ENCODE results near the gene CYTH4.

Gene CYTH4

GRCh38 chr22:37290737-37291136 is 8.4 kb downstream of the CYTH4 start:
- DNase-seq (ENCODE audit: low read depth in 2 of 2) = no peak

GRCh38 chr22:37291559-37292298 is 9.4 kb downstream of the CYTH4 start:
- no peak for DNase-seq (ENCODE audit: low read depth in 2 of 2)

- no peak for DNase-seq (ENCODE audit: low read depth in 2 of 2)
Observed at GRCh38 chr22:37292641-37293040, 10.3 kb downstream of the CYTH4 start.

- no peak for DNase-seq (ENCODE audit: low read depth in 2 of 2)
Observed at GRCh38 chr22:37293172-37293571, 10.9 kb downstream of the CYTH4 start.

- DNase-seq (ENCODE audit: low read depth in 2 of 2) = no peak
Observed at GRCh38 chr22:37294747-37295146, 12.4 kb downstream of the CYTH4 start.

- no peak for DNase-seq (ENCODE audit: low read depth in 2 of 2)
Observed at GRCh38 chr22:37295213-37295886, 13.0 kb downstream of the CYTH4 start.

- no peak for DNase-seq (ENCODE audit: low read depth in 2 of 2)
Observed at GRCh38 chr22:37295946-37296345, 13.6 kb downstream of the CYTH4 start.

GRCh38 chr22:37298748-37299495 is 16.6 kb downstream of the CYTH4 start:
- no peak for DNase-seq (ENCODE audit: low read depth in 2 of 2)

- no peak for DNase-seq (ENCODE audit: low read depth in 2 of 2)
Observed at GRCh38 chr22:37299969-37300509, 17.7 kb downstream of the CYTH4 start.

- DNase-seq (ENCODE audit: low read depth in 2 of 2) = no peak
Observed at GRCh38 chr22:37300551-37301017, 18.3 kb downstream of the CYTH4 start.

GRCh38 chr22:37301144-37301830 is 19.0 kb downstream of the CYTH4 start:
- no peak for DNase-seq (ENCODE audit: low read depth in 2 of 2)

- DNase-seq (ENCODE audit: low read depth in 2 of 2) = no peak
Observed at GRCh38 chr22:37302674-37303555, 20.6 kb downstream of the CYTH4 start.

- DNase-seq (ENCODE audit: low read depth in 2 of 2) = no peak
Observed at GRCh38 chr22:37303821-37304274, 21.5 kb downstream of the CYTH4 start.

GRCh38 chr22:37304595-37305343 is 22.5 kb downstream of the CYTH4 start:
- DNase-seq (ENCODE audit: low read depth in 2 of 2) = no peak

- DNase-seq (ENCODE audit: low read depth in 2 of 2) = no peak
Observed at GRCh38 chr22:37305887-37306286, 23.6 kb downstream of the CYTH4 start.

GRCh38 chr22:37306494-37306829 is 24.2 kb downstream of the CYTH4 start:
- no peak for DNase-seq (ENCODE audit: low read depth in 2 of 2)

GRCh38 chr22:37308385-37309200 is 26.3 kb downstream of the CYTH4 start:
- DNase-seq (ENCODE audit: low read depth in 2 of 2) = no peak

GRCh38 chr22:37309211-37310074 is 27.1 kb downstream of the CYTH4 start:
- DNase-seq (ENCODE audit: low read depth in 2 of 2) = no peak
